ENCODE measurements around the gene NFIC. TPM values are rescaled to one million over a fixed set of nuclear protein-coding genes. Genes with fewer than 3 reads are reported as not detected.
"Not testable (repeated sequence)": the region's sequence is repeated elsewhere in the genome, so short reads cannot be mapped to it uniquely, and the experiment has no call there.

The NFIC gene
- total RNA-seq, 1 experiment from 2014 or later, result 85.5 TPM

DNA sequence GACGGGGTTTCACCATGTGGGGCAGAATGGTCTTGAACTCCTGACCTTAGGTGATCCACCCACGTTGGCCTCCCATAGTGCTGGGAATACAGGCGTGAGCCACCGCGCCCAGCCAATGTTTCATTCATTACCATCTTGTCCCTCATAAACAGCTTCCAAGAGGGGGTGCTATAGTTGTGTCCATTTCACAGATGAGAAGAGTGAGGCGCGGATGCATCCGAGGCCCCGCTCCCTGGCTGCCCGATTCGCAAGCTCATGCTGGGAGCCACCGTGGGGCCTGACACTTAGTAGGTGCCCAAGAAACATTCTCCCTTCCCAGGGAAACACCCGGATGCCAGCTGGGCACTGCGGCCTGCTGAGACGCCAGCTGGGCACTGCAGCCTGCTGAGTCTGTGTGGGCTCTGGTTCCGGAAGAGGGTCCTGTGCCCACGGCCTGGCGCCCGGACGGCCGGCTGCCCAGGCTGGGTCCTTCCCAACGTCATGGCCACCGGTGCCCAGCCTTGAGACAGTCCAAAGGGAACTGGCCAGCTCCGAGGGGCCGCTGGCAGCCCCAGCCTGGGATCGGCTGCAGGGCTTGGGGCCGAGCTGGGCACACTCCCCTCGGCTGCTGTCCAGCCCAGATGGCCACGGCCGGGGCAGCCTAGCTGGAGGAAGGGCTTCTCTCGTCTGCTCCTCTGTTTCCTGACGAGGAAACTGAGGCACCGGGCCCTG, 54.7 kb downstream of the NFIC start:
- BruUV-seq (replicated peaks), result no TSS peak
- no peak for DNase-seq (ENCODE audit: unreplicated experiment)
- peaks cover 49% of the 10 kb centered on the region for H3K36me3 Mint-ChIP-seq (ENCODE audit: insufficient read depth, unreplicated experiment)
- CTCF ChIA-PET, result interaction anchor here (0.6 to 1.7 kb wide), 4 partner anchors 9 to 56 kb away, joined by 3 to 6 read pairs (median 4); no protein-coding TSS in a partner anchor
- no peaks in the 10 kb centered on the region for H3K9me3 Mint-ChIP-seq (ENCODE audit: unreplicated experiment)
- TF ChIP-seq, protein P1, sequence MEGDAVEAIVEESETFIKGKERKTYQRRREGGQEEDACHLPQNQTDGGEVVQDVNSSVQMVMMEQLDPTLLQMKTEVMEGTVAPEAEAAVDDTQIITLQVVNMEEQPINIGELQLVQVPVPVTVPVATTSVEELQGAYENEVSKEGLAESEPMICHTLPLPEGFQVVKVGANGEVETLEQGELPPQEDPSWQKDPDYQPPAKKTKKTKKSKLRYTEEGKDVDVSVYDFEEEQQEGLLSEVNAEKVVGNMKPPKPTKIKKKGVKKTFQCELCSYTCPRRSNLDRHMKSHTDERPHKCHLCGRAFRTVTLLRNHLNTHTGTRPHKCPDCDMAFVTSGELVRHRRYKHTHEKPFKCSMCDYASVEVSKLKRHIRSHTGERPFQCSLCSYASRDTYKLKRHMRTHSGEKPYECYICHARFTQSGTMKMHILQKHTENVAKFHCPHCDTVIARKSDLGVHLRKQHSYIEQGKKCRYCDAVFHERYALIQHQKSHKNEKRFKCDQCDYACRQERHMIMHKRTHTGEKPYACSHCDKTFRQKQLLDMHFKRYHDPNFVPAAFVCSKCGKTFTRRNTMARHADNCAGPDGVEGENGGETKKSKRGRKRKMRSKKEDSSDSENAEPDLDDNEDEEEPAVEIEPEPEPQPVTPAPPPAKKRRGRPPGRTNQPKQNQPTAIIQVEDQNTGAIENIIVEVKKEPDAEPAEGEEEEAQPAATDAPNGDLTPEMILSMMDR (IDR thresholded peaks at IDR 0.05; ENCODE audit: unreplicated experiment), result no peak
- no peak overlapping the region for H3K4me3 Mint-ChIP-seq (ENCODE audit: unreplicated experiment)
- H3K27ac Mint-ChIP-seq (ENCODE audit: low read depth, unreplicated experiment), result no peak overlapping the region
- no peaks in the 10 kb centered on the region for H3K4me1 Mint-ChIP-seq (ENCODE audit: insufficient read depth, unreplicated experiment)
- POLR2A ChIA-PET, result interaction anchor here (1.4 kb wide), 1 partner anchor 9 kb away, joined by 6 read pairs; no protein-coding TSS in a partner anchor
- H3K27me3 Mint-ChIP-seq (ENCODE audit: insufficient read depth, unreplicated experiment), result no peaks in the 10 kb centered on the region
- intact Hi-C loops (cut with micrococcal nuclease), result no loop called here

DNA sequence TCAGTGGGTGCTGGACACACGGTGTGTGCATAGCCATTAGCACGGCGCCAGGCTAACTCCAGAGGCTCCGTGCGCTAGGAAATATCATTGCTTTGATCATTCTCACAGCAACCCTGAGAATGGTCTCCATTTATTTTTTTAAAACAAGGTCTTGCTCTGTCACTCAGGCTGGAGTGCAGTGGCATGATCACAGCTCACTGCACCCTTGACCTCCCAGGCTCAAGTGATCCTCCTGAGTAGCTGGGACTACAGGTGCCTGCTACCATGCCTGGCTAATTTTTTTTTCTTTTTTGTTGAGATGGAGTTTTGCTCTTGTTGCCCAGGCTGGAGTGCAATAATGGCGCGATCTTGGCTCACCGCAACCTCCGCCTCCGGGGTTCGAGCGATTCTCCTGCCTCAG, 55.3 kb downstream of the NFIC start:
- H3K9me3 Mint-ChIP-seq (ENCODE audit: unreplicated experiment); H3K4me3 Mint-ChIP-seq (ENCODE audit: unreplicated experiment); H3K27ac Mint-ChIP-seq (ENCODE audit: low read depth, unreplicated experiment); BruUV-seq (replicated peaks); intact Hi-C loops (cut with micrococcal nuclease); POLR2A ChIA-PET; H3K4me1 Mint-ChIP-seq (ENCODE audit: insufficient read depth, unreplicated experiment); DNase-seq (ENCODE audit: unreplicated experiment); H3K27me3 Mint-ChIP-seq (ENCODE audit: insufficient read depth, unreplicated experiment): not testable (repeated sequence)
- peaks cover 53% of the 10 kb centered on the region for H3K36me3 Mint-ChIP-seq (ENCODE audit: insufficient read depth, unreplicated experiment)
- CTCF ChIA-PET, result interaction anchor here (0.6 to 1.7 kb wide), 3 partner anchors 8 to 51 kb away, joined by 3 to 6 read pairs (median 3); no protein-coding TSS in a partner anchor

DNA sequence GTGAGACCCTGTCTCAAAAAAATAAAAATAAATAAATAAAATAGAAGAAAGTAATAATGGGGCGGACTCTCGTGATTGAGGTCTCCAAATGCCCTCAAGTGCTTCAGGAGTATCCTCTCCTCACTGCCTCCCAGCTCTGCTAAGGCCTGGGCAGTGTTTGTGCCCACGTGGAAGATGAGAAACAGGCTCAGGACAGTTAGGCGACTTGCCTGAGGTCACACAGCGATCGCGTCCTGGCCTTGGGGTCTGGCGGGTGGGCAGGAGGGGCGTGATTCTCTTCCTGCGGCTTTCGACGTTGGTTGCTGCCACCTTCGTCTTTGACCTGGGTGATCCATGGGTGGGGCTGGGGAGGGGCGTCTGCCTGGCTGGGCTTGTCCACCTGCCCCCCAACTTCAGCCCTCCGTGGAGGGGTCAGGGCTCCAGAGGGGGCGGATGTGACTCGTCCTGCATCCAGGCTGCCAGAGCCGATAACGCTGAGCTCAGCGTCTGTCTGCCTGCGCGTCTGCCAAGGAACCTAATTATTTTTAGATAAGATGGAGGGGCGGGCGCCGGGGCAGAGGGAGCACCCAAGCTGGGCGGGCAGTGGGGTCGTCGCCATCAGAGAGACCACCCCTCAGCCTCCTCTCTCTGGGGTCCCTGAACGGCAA, 56.9 kb downstream of the NFIC start:
- Mint-ChIP-seq H3K9me3 (ENCODE audit: unreplicated experiment) (no peaks in the 10 kb centered on the region), H3K36me3 (ENCODE audit: insufficient read depth, unreplicated experiment) (peaks cover 64% of the 10 kb centered on the region), H3K4me3 (ENCODE audit: unreplicated experiment) (no peak overlapping the region), H3K27me3 (ENCODE audit: insufficient read depth, unreplicated experiment) (no peaks in the 10 kb centered on the region), H3K27ac (ENCODE audit: low read depth, unreplicated experiment) (no peak overlapping the region), H3K4me1 (ENCODE audit: insufficient read depth, unreplicated experiment) (peaks cover 4% of the 10 kb centered on the region)
- no TSS peak for BruUV-seq (replicated peaks)
- intact Hi-C loops (cut with micrococcal nuclease), result no loop called here
- POLR2A ChIA-PET, result no interaction called here
- TF ChIP-seq, protein P1 (IDR thresholded peaks at IDR 0.05; ENCODE audit: unreplicated experiment), result no peak
- CTCF ChIA-PET, result no interaction called here
- DNase-seq (ENCODE audit: unreplicated experiment), result no peak

DNA sequence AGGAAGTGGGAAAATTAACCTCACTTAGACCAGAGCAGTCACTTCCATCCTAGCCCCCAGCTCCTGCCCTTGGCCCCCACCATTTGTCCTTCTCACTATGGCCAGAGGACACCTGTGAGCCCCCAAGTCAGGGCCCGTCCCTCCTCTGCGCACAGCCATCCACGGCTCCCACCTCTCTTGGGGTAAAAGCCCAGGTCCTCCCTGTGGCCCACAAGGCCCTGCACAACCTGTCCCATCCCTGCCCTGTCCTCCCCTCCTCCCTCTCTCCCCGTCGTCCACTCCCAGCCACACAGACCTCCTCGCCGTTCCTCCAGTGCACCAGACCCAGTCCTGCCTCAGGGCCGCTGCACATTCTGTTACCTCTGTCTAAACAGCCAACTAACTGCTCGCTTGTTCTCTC, 60.0 kb downstream of the NFIC start:
- TF ChIP-seq, protein P1 (IDR thresholded peaks at IDR 0.05; ENCODE audit: unreplicated experiment), result no peak
- peaks cover 73% of the 10 kb centered on the region for H3K36me3 Mint-ChIP-seq (ENCODE audit: insufficient read depth, unreplicated experiment)
- peak overlapping the region; percentile 9 for H3K27ac Mint-ChIP-seq (ENCODE audit: low read depth, unreplicated experiment)
- no peak overlapping the region for H3K4me3 Mint-ChIP-seq (ENCODE audit: unreplicated experiment)
- peaks cover 22% of the 10 kb centered on the region for H3K4me1 Mint-ChIP-seq (ENCODE audit: insufficient read depth, unreplicated experiment)
- H3K9me3 Mint-ChIP-seq (ENCODE audit: unreplicated experiment), result no peaks in the 10 kb centered on the region
- no peaks in the 10 kb centered on the region for H3K27me3 Mint-ChIP-seq (ENCODE audit: insufficient read depth, unreplicated experiment)
- ChIA-PET CTCF (interaction anchor here (0.6 to 0.8 kb wide), 3 partner anchors 59 to 101 kb away, joined by 3 read pairs; no protein-coding TSS in a partner anchor), POLR2A (no interaction called here)
- no peak for DNase-seq (ENCODE audit: unreplicated experiment)
- no TSS peak for BruUV-seq (replicated peaks)
- intact Hi-C loops (cut with micrococcal nuclease), result no loop called here

DNA sequence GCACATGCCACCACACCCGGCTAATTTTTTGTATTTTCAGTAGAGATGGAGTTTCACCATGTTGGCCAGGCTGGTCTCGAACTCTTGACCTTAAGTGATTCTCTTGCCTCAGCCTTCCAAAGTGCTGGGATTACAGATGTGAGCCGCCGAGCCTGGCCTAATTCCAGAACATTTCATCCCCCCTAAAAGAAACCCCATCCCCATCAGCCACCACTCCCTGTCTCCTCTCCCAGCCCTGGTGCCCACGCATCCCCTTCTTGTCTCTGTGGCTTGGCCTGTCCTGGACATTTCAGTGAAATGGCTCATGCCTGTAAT, 63.9 kb downstream of the NFIC start:
- H3K9me3 Mint-ChIP-seq (ENCODE audit: unreplicated experiment); H3K27me3 Mint-ChIP-seq (ENCODE audit: insufficient read depth, unreplicated experiment); intact Hi-C loops (cut with micrococcal nuclease); BruUV-seq (replicated peaks): not testable (repeated sequence)
- Mint-ChIP-seq H3K27ac (ENCODE audit: low read depth, unreplicated experiment) (peak overlapping the region; percentile 95), H3K36me3 (ENCODE audit: insufficient read depth, unreplicated experiment) (peaks cover 93% of the 10 kb centered on the region), H3K4me3 (ENCODE audit: unreplicated experiment) (peak overlapping the region; percentile 51), H3K4me1 (ENCODE audit: insufficient read depth, unreplicated experiment) (peaks cover 22% of the 10 kb centered on the region)
- POLR2A ChIA-PET, result interaction anchor here (0.7 to 3.6 kb wide), 13 partner anchors 10 to 104 kb away, joined by 3 to 21 read pairs (median 6); no protein-coding TSS in a partner anchor
- CTCF ChIA-PET, result interaction anchor here (0.7 to 2.1 kb wide), 17 partner anchors 9 to 103 kb away, joined by 3 to 19 read pairs (median 4); no protein-coding TSS in a partner anchor
- peak; percentile 30 for DNase-seq (ENCODE audit: unreplicated experiment)

Measured in MCF 10A (cell line).